ENCODE results near the gene MPC2.

DNA sequence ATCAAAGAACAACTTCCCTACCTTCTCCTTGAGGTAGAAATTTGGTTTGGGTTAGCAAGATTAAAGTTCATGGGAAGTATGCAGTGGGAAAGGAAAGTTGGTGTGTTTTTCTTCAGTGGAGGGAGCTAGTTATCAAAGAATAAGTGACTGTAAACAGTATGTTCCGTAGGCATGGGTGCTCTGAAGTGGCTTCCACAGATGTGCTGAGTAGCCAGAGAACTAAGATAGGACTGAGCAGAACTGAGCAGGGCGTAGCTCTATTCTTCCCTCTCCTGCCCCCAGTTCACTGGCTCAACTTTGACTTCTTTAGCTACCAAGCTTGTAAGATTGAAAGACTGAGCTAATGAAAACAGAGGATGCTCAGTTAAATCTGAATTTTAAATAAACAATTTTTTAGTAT lies 26.3 kb downstream of the MPC2 start:
- no peak for TF ChIP-seq ZFX (IDR thresholded peaks at IDR 0.05)
- TF ChIP-seq, protein P1, sequence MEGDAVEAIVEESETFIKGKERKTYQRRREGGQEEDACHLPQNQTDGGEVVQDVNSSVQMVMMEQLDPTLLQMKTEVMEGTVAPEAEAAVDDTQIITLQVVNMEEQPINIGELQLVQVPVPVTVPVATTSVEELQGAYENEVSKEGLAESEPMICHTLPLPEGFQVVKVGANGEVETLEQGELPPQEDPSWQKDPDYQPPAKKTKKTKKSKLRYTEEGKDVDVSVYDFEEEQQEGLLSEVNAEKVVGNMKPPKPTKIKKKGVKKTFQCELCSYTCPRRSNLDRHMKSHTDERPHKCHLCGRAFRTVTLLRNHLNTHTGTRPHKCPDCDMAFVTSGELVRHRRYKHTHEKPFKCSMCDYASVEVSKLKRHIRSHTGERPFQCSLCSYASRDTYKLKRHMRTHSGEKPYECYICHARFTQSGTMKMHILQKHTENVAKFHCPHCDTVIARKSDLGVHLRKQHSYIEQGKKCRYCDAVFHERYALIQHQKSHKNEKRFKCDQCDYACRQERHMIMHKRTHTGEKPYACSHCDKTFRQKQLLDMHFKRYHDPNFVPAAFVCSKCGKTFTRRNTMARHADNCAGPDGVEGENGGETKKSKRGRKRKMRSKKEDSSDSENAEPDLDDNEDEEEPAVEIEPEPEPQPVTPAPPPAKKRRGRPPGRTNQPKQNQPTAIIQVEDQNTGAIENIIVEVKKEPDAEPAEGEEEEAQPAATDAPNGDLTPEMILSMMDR (conservative IDR thresholded peaks at IDR 0.05): no peak

All from C4-2B (cell line).